ENCODE data around the gene C19orf67. TPM values are rescaled to one million over a fixed set of nuclear protein-coding genes. Genes with fewer than 3 reads are reported as not detected.

C19orf67 gene
- total and polyA plus RNA-seq, 7 experiments from 2014 or later = 0.34 to 0.78 (median 0.60) TPM; not detected in 4

DNA sequence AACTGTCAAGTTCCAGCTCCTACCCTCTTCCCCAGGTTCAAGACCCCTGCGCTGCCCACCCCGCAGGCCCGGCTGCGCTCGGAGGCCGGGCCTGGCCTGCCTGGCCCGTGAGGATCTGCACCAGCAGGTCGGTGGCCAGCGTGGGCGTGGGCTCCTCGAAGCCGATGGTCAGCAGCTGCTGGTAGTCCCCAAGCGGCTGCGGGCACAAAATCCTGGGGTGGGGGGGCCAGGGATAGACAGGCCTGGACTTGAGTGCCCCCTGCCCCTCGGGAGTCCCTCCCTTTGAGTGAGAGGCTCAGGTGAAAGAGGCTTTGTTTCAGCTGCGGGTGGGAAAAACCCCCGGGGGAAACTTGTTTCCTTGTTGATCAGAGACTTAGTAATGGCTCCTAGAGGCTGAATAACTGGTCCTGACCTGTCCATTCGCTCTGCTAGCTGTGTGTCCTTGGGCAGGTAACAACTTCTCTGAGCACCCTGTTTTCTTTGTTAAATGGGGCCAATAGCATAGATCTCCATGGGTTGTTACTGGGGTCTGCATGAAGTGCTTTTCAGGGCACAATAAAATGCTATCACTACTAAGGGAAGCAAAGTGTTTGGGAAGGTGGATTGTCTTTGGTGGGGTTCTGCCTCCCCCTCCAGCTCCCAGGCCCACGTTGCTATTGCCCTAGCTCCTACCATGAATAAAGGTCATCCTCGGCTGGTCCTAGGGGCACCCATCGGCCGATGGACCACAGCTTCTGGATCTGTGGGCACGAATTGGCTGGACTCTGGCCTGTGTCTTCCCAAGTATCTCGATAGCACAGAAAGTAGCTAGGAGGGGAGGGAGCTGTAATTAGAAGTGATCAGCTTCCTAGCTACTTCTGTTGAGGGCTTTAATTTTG, 3.5 kb downstream of the C19orf67 start:
- DNase-seq (peak in 1 of 9 donors; percentile 58), ATAC-seq (no peak)
- Histone ChIP-seq H3K4me3 (ENCODE audit: low read length) (peak overlapping the region; percentile 86), H3K36me3 (ENCODE audit: control insufficient read depth in 2 of 3, insufficient read depth in 3 of 3, low read length in 3 of 3) (no peaks in the 10 kb centered on the region), H3K4me1 (ENCODE audit: control insufficient read depth in 2 of 2, insufficient read depth in 2 of 2, low read length in 2 of 2) (peaks cover 5 to 15% of the 10 kb centered on the region in 2 donors), H3K9me3 (ENCODE audit: control insufficient read depth in 2 of 3, low read length in 3 of 3) (no peaks in the 10 kb centered on the region), H3K27ac (ENCODE audit: low read depth, low read length) (peak overlapping the region; percentile 75), H3K27me3 (ENCODE audit: control insufficient read depth in 2 of 2, insufficient read depth in 2 of 2, low read length in 2 of 2) (no peaks in the 10 kb centered on the region)
- ChIA-PET POLR2A (interaction anchor here (0.5 to 3.3 kb wide), 11 partner anchors 8 to 76 kb away, joined by 3 to 24 read pairs (median 4); partner anchors contain the start of genes ASF1B, IL27RA, RFX1 and SAMD1), CTCF (interaction anchor here (0.7 to 2.0 kb wide), 8 partner anchors 8 to 203 kb away, joined by 3 to 6 read pairs (median 4); partner anchors contain the start of gene ASF1B)
- intact Hi-C loops (cut with micrococcal nuclease) = loop anchor here (1.0 to 10.0 kb wide), 17 partner anchors 8 to 965 kb away; partner anchors contain the start of genes C19orf53 (in 2 of the 2), NACC1 (in 2 of the 2), PRKACA (in 2 of the 2) and RFX1 (in 2 of the 2)
- H3K9me3 Mint-ChIP-seq = peaks cover 0 to 1% (median 0%) of the 10 kb centered on the region in 11 donors
- no peaks in the 10 kb centered on the region for H3K27me3 Mint-ChIP-seq
- peaks cover 0 to 27% (median 17%) of the 10 kb centered on the region in 7 donors for H3K4me1 Mint-ChIP-seq
- no peaks in the 10 kb centered on the region for H3K36me3 Mint-ChIP-seq
- peak overlapping the region; percentile 86 to 98 (median 95) for H3K27ac Mint-ChIP-seq
- H3K4me3 Mint-ChIP-seq = peak overlapping the region; percentile 80 to 98 (median 94)

DNA sequence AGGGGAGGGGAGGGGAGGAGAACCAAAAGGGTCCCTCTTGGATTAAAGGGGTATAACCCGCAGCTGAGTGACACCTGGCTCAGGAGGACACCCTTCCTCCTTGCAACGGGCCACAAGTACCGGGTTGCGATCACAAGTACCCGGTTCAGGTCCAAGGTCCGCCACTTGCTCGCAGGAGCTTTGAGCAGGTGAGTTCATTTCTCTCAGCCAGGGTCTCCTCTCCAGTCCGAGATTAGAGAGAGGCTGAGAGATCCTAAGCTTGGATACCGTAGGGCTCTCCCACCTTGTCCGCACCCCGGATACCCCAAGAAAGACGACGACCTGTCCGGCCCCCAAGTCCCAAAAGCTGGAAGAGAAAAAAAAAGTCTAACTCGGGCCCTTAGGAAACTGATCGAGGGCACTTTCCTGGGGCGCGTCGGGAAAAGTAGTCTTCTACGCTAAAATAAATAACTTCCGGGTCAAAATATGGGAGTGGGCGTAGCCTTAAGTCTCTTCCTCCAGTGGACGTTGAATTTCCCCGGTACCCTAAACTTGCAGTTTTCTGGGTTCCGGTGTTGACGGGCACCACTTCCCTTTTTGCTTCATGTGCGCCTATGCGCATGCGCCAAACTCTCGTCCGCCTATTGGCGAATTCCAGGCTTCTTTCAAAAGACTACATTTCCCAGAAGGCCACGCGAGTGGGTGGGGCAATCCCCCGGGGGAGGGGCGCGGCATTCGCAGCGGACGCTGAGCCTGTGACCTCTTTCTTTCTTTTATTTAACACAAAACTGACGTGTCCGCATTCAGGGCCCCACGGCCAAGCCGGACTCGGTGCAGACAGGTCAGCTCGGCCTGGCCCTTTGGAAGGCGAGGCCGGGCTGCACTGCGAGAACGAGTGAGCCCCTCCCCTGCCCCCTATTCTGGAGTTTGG, 4.4 kb downstream of the C19orf67 start:
- Histone ChIP-seq H3K9me3 (ENCODE audit: control insufficient read depth in 2 of 3, low read length in 3 of 3) (no peaks in the 10 kb centered on the region), H3K4me1 (ENCODE audit: control insufficient read depth in 2 of 2, insufficient read depth in 2 of 2, low read length in 2 of 2) (peaks cover 5 to 15% of the 10 kb centered on the region in 2 donors), H3K27ac (ENCODE audit: low read depth, low read length) (peak overlapping the region; percentile 80), H3K36me3 (ENCODE audit: control insufficient read depth in 2 of 3, insufficient read depth in 3 of 3, low read length in 3 of 3) (no peaks in the 10 kb centered on the region), H3K27me3 (ENCODE audit: control insufficient read depth in 2 of 2, insufficient read depth in 2 of 2, low read length in 2 of 2) (no peaks in the 10 kb centered on the region), H3K4me3 (ENCODE audit: low read length) (peak overlapping the region; percentile 86)
- peak; percentile 97 for ATAC-seq
- Mint-ChIP-seq H3K36me3 (no peaks in the 10 kb centered on the region), H3K27ac (peak overlapping the region; percentile 86 to 98 (median 95)), H3K9me3 (peaks cover 0 to 1% (median 0%) of the 10 kb centered on the region in 11 donors), H3K4me3 (peak overlapping the region; percentile 80 to 98 (median 94)), H3K4me1 (peaks cover 0 to 27% (median 17%) of the 10 kb centered on the region in 7 donors), H3K27me3 (no peaks in the 10 kb centered on the region)
- DNase-seq = peak; percentile 96 to 100 (median 99)
- CTCF ChIA-PET = interaction anchor here (0.6 to 2.0 kb wide), 6 partner anchors 8 to 202 kb away, joined by 3 to 6 read pairs (median 5); partner anchors contain the start of gene ASF1B
- intact Hi-C loops (cut with micrococcal nuclease) = loop anchor here (1.0 to 10.0 kb wide), 17 partner anchors 8 to 964 kb away; partner anchors contain the start of genes C19orf53 (in 2 of the 2), NACC1 (in 2 of the 2), PRKACA (in 2 of the 2) and RFX1 (in 2 of the 2)
- POLR2A ChIA-PET = interaction anchor here (0.5 to 3.3 kb wide), 14 partner anchors 9 to 415 kb away, joined by 3 to 24 read pairs (median 4); partner anchors contain the start of genes ASF1B, GIPC1, IL27RA and RFX1

DNA sequence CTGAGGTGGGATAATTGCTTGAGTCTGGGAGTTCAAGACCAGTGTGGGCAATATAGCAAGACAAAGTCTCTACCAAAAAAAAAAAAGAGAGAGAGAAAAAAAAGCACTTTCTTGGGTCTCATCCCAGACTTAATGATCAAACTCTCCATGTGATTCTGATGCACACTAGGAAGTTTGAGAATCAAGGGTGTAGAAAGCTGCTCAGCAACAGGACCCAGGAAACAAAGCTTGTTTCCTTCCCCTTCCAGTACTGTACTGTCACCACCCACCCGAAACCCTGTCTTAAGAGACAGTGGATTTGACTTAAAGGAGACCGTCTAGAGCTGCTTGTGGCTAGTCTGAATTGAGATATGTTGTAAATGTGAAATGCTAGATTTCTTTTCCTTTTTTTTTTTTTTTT, 7.2 kb downstream of the C19orf67 start:
- Mint-ChIP-seq H3K4me3 (no peak overlapping the region), H3K9me3 (peaks cover 0 to 1% (median 0%) of the 10 kb centered on the region in 11 donors), H3K4me1 (peaks cover 7 to 41% (median 29%) of the 10 kb centered on the region in 7 donors), H3K27me3 (no peaks in the 10 kb centered on the region), H3K36me3 (no peaks in the 10 kb centered on the region), H3K27ac (no peak overlapping the region)
- H3K27me3 ChIP-seq (ENCODE audit: control insufficient read depth in 2 of 2, insufficient read depth in 2 of 2, low read length in 2 of 2) = no peaks in the 10 kb centered on the region
- peaks cover 17 to 24% of the 10 kb centered on the region in 2 donors for H3K4me1 ChIP-seq (ENCODE audit: control insufficient read depth in 2 of 2, insufficient read depth in 2 of 2, low read length in 2 of 2)
- ChIA-PET POLR2A (interaction anchor here (0.6 to 1.2 kb wide), 4 partner anchors 13 to 402 kb away, joined by 3 to 4 read pairs (median 3); no protein-coding TSS in a partner anchor), CTCF (interaction anchor here (0.7 to 1.6 kb wide), 4 partner anchors 30 to 799 kb away, joined by 3 to 7 read pairs (median 4); partner anchors contain the start of gene ASF1B)
- intact Hi-C loops (cut with micrococcal nuclease) = no loop called here
- H3K27ac ChIP-seq (ENCODE audit: low read depth, low read length) = no peak overlapping the region
- no peak for ATAC-seq
- no peaks in the 10 kb centered on the region for H3K9me3 ChIP-seq (ENCODE audit: control insufficient read depth in 2 of 3, low read length in 3 of 3)
- DNase-seq = no peak
- no peak overlapping the region for H3K4me3 ChIP-seq (ENCODE audit: low read length)
- no peaks in the 10 kb centered on the region for H3K36me3 ChIP-seq (ENCODE audit: control insufficient read depth in 2 of 3, insufficient read depth in 3 of 3, low read length in 3 of 3)

DNA sequence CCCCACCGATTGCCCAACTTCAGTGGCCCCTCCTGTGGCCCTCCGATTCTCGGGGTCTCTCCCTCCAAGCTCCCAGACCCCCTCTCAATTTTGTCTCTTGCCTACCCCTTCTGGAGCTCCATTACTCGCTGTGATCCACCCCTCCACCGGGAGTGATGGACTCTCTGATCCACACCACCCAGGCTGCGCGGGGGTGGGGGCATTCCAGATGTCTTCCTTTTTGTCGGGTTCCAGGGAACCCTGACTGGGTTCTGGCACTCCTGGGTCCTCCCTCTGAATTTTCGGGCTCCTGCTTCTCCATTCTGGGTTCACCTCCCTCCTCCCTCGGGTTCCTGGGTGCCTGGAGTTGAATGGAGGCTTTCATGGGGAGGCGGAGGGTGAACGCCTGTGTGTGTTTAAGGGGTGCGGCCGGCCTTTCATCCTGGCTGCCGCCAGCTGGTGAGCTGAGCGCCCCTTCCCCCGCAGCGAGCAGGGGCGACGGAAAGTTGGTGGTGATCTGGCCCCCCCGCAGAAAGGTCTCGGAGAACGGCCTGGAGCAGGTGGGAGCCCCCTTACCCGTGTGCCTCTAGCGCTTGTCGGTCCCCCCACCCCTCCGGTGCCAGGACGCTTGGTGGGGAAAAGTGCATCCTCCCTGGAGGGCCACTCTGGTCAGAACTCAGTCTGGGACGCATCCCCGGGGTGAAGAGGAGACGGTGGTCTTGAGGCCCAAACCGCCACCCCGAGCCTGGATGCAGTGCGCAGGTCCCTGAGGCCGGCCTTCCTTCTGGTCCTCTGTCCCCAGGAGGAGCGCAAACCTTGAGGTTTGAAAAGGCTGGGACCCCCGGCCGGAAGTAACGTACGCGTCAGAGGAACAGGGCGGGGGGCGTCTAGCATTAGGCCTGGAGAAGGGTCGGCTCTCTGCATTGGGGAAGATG, 11.4 kb downstream of the C19orf67 start:
- ATAC-seq (no peak), DNase-seq (peak in 2 of 9 donors; percentile 21 to 67)
- H3K4me3 ChIP-seq (ENCODE audit: low read length) = peak overlapping the region; percentile 91
- peak overlapping the region; percentile 50 for H3K27ac ChIP-seq (ENCODE audit: low read depth, low read length)
- H3K4me1 ChIP-seq (ENCODE audit: control insufficient read depth in 2 of 2, insufficient read depth in 2 of 2, low read length in 2 of 2) = peaks cover 9 to 18% of the 10 kb centered on the region in 2 donors
- no peaks in the 10 kb centered on the region for H3K36me3 ChIP-seq (ENCODE audit: control insufficient read depth in 2 of 3, insufficient read depth in 3 of 3, low read length in 3 of 3)
- Mint-ChIP-seq H3K27ac (peak overlapping the region; percentile 62 to 89 (median 79)), H3K4me3 (peak overlapping the region; percentile 87 to 99 (median 93)), H3K27me3 (peaks cover 0 to 10% (median 0%) of the 10 kb centered on the region in 5 donors), H3K9me3 (peaks cover 0 to 1% (median 0%) of the 10 kb centered on the region in 11 donors), H3K4me1 (peaks cover 7 to 24% (median 10%) of the 10 kb centered on the region in 7 donors), H3K36me3 (no peaks in the 10 kb centered on the region)
- POLR2A ChIA-PET = interaction anchor here (0.5 to 2.5 kb wide), 7 partner anchors 16 to 195 kb away, joined by 3 to 10 read pairs (median 3); partner anchors contain the start of genes ASF1B, IL27RA and PRKACA
- no peaks in the 10 kb centered on the region for H3K27me3 ChIP-seq (ENCODE audit: control insufficient read depth in 2 of 2, insufficient read depth in 2 of 2, low read length in 2 of 2)
- intact Hi-C loops (cut with micrococcal nuclease) = loop anchor here (1.0 to 5.0 kb wide), 12 partner anchors 7 to 613 kb away; partner anchors contain the start of genes RFX1 (in 2 of the 2), ASF1B (in 1 of the 2), DCAF15 (in 1 of the 2) and SAMD1 (in 1 of the 2)
- CTCF ChIA-PET = interaction anchor here (0.5 to 3.8 kb wide), 13 partner anchors 7 to 1097 kb away, joined by 3 to 22 read pairs (median 4); partner anchors contain the start of gene ASF1B
- no peaks in the 10 kb centered on the region for H3K9me3 ChIP-seq (ENCODE audit: control insufficient read depth in 2 of 3, low read length in 3 of 3)

All from naive thymus-derived CD4-positive, alpha-beta T cell (primary cell).